Loucy (cell line): ENCODE results near the gene PLEKHA4.

Experiments used
- H2AFZ ChIP-seq: fragments of 200-600 bp; sonication (generic); 2 replicates; pipeline ENCODE4 v1.6.0; 2016; ENCODE audit warnings: antibody characterized with exemption, mild to moderate bottlenecking, low read length, moderate library complexity
- H3F3A ChIP-seq: fragments of 200-600 bp; 2 replicates; pipeline ENCODE4 v1.6.0; 2016; ENCODE audit warnings: antibody characterized with exemption, low read depth, mild to moderate bottlenecking
- H3K27me3 ChIP-seq: fragments of 200-600 bp; sonication (generic); 2 replicates; pipeline ENCODE4 v1.6.1; 2014; ENCODE audit warnings: low read length, mild to moderate bottlenecking; ENCODE audit not compliant: insufficient read depth, poor library complexity, severe bottlenecking
- H3K36me3 ChIP-seq: fragments of 200-600 bp; sonication (generic); 2 replicates; pipeline ENCODE4 v1.6.1; 2016; ENCODE audit warnings: low read length; ENCODE audit not compliant: insufficient read depth
- H3K4me1 ChIP-seq: fragments of 200-600 bp; sonication (generic); 2 replicates; pipeline ENCODE4 v1.5.1; 2014; ENCODE audit warnings: low read length, mild to moderate bottlenecking; ENCODE audit not compliant: insufficient read depth, poor library complexity, severe bottlenecking
- H3K4me2 ChIP-seq: fragments of 200-600 bp; sonication (generic); 2 replicates; pipeline ENCODE4 v1.6.0; 2014; ENCODE audit warnings: antibody characterized with exemption, low read length, low read depth, mild to moderate bottlenecking; ENCODE audit not compliant: poor library complexity, severe bottlenecking
- H3K4me3 ChIP-seq: fragments of 200-600 bp; sonication (generic); 2 replicates; pipeline ENCODE4 v1.5.1; 2014; ENCODE audit warnings: low read length, mild to moderate bottlenecking, mixed read lengths; ENCODE audit not compliant: poor library complexity, severe bottlenecking
- H3K79me2 ChIP-seq: fragments of 200-600 bp; sonication (generic); 2 replicates; pipeline ENCODE4 v1.6.1; 2014; ENCODE audit warnings: low read length; ENCODE audit not compliant: insufficient read depth
- H3K9ac ChIP-seq: fragments of 200-600 bp; sonication (generic); 2 replicates; pipeline ENCODE4 v1.6.0; 2014; ENCODE audit warnings: mild to moderate bottlenecking, low read depth, low read length, moderate library complexity; ENCODE audit not compliant: poor library complexity, severe bottlenecking
- H3K9me2 ChIP-seq: fragments of 200-600 bp; sonication (generic); replicated peaks from 2 replicates; pipeline ENCODE4 v1.6.1; 2016; ENCODE audit warnings: low read depth, low read length, mixed read lengths
- H3K9me3 ChIP-seq: fragments of 200-600 bp; sonication (generic); 2 replicates; pipeline ENCODE4 v1.6.1; 2014; ENCODE audit warnings: mild to moderate bottlenecking, antibody characterized with exemption, low read length, low read depth; ENCODE audit not compliant: insufficient read depth
- H4K20me1 ChIP-seq: fragments of 200-600 bp; sonication (generic); 2 replicates; pipeline ENCODE4 v1.6.0; 2014; ENCODE audit warnings: antibody characterized with exemption, low read length, mild to moderate bottlenecking; ENCODE audit not compliant: insufficient read depth, poor library complexity, severe bottlenecking
- EZH2phosphoT487 ChIP-seq: fragments of 200-600 bp; IDR thresholded peaks from 2 replicates; pipeline ENCODE4 v1.6.1; 2018; ENCODE audit warnings: antibody characterized with exemption, mild to moderate bottlenecking, moderate library complexity, borderline replicate concordance
- TF ChIP-seq, protein P1 (sequence below): fragments of 200-600 bp; sonication (generic); conservative IDR thresholded peaks from 2 replicates; pipeline ENCODE4 v1.5.1; 2014; ENCODE audit warnings: mild to moderate bottlenecking, antibody characterized with exemption, low read length

The PLEKHA4 gene

GRCh38 chr19:48819366-48819816 is 49.0 kb downstream of the PLEKHA4 start:
- Histone ChIP-seq H3K79me2 (no peaks in the 10 kb centered on the region), H3K27me3 (no peaks in the 10 kb centered on the region), H4K20me1 (no peaks in the 10 kb centered on the region), H3K36me3 (no peaks in the 10 kb centered on the region), H3K9me3 (no peaks in the 10 kb centered on the region), H3K4me2 (no peak overlapping the region), H3K9ac (no peak overlapping the region), H3F3A (no peaks in the 10 kb centered on the region), H3K4me3 (no peak overlapping the region), H3K4me1 (no peaks in the 10 kb centered on the region), H3K9me2 (no peaks in the 10 kb centered on the region), H2AFZ (no peak overlapping the region)
- TF ChIP-seq EZH2phosphoT487: no peak
- TF ChIP-seq, protein P1, sequence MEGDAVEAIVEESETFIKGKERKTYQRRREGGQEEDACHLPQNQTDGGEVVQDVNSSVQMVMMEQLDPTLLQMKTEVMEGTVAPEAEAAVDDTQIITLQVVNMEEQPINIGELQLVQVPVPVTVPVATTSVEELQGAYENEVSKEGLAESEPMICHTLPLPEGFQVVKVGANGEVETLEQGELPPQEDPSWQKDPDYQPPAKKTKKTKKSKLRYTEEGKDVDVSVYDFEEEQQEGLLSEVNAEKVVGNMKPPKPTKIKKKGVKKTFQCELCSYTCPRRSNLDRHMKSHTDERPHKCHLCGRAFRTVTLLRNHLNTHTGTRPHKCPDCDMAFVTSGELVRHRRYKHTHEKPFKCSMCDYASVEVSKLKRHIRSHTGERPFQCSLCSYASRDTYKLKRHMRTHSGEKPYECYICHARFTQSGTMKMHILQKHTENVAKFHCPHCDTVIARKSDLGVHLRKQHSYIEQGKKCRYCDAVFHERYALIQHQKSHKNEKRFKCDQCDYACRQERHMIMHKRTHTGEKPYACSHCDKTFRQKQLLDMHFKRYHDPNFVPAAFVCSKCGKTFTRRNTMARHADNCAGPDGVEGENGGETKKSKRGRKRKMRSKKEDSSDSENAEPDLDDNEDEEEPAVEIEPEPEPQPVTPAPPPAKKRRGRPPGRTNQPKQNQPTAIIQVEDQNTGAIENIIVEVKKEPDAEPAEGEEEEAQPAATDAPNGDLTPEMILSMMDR: no peak

- TF ChIP-seq, protein P1: no peak
- no peak for TF ChIP-seq EZH2phosphoT487
- Histone ChIP-seq H4K20me1 (no peaks in the 10 kb centered on the region), H3K4me2 (no peak overlapping the region), H3K4me3 (no peak overlapping the region), H3K4me1 (no peaks in the 10 kb centered on the region), H3K36me3 (no peaks in the 10 kb centered on the region), H3F3A (no peaks in the 10 kb centered on the region), H3K79me2 (no peaks in the 10 kb centered on the region), H3K9ac (no peak overlapping the region), H3K9me2 (no peaks in the 10 kb centered on the region), H3K9me3 (no peaks in the 10 kb centered on the region), H2AFZ (no peak overlapping the region), H3K27me3 (no peaks in the 10 kb centered on the region)
Measured at GRCh38 chr19:48818234-48818820, 50.1 kb downstream of the PLEKHA4 start.

DNA sequence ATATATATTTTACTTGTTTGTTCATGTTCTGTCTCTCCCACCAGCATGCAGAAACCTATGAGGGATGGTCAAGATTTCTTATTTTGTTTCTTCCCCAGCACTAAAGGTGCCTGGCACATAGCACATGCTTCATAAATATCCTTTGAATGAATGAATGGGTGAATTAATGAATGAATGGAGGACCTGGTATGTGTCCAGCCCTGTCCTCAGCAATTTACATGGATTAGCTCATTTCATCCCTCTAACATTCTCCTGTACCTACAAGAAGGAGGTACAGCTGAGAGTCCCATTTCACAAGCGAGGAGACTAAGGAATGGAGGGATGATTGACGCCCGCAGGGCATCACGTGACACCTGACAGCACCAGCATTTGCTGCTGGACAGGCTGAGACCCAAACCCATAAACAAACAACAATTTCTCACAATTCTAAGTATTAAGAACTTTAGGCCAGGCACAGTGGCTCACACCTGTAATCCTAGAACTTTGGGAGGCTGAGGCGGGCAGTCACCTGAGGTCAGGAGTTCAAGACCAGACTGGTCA is 50.8 kb downstream of the PLEKHA4 start:
- Histone ChIP-seq H3K36me3 (no peaks in the 10 kb centered on the region), H4K20me1 (no peaks in the 10 kb centered on the region), H3K79me2 (no peaks in the 10 kb centered on the region), H3K27me3 (no peaks in the 10 kb centered on the region), H3K9me3 (no peaks in the 10 kb centered on the region), H3K9me2 (no peaks in the 10 kb centered on the region), H3K4me2 (no peak overlapping the region), H3K4me1 (no peaks in the 10 kb centered on the region), H3K9ac (no peak overlapping the region), H3F3A (no peaks in the 10 kb centered on the region), H2AFZ (no peak overlapping the region), H3K4me3 (no peak overlapping the region)
- TF ChIP-seq, protein P1: no peak
- TF ChIP-seq EZH2phosphoT487: no peak
